SK-N-SH (cell line): ENCODE results near the gene EVC2. TPM values are rescaled to one million over a fixed set of nuclear protein-coding genes. Genes with fewer than 3 reads are reported as not detected.
"Not testable (repeated sequence)": the region's sequence is repeated elsewhere in the genome, so short reads cannot be mapped to it uniquely, and the experiment has no call there.

ENCODE experiments used
- CTCF ChIA-PET: fragments of 300-600, 350-600 bp; formaldehyde crosslinking; extraction: SDS; loops from one replicate; lab custom pipeline; 2021; lab: Yijun Ruan, JAX
- POLR2A ChIA-PET: fragments of 350-600 bp; sonication (Branson Sonifier 250); formaldehyde crosslinking; extraction: SDS; loops from one replicate; lab custom pipeline; 2020; ENCODE audit warnings: antibody characterized with exemption, inconsistent platforms; lab: Yijun Ruan, JAX
- DNase-seq: peaks from one replicate; pipeline ENCODE4 v3.0.0; 2012
- H2AFZ ChIP-seq: fragments of 200-600 bp; sonication (generic); 2 replicates; pipeline ENCODE4 v1.8.1; 2016; ENCODE audit warnings: antibody characterized with exemption, mild to moderate bottlenecking, low read depth
- H3F3A ChIP-seq: fragments of 200-600 bp; sonication (generic); replicated peaks from 2 replicates; pipeline ENCODE3; 2016; ENCODE audit warnings: antibody characterized with exemption, mild to moderate bottlenecking; ENCODE audit not compliant: insufficient read depth
- H3K27ac ChIP-seq, 2 experiments: fragments of 200-500 bp in 1 of 2; fragments of 200-600 bp in 1 of 2; sonication (Bioruptor generic) in 1 of 2; sonication (generic), shearing (Covaris generic) in 1 of 2; 2 replicates each; pipeline versions ENCODE4 v1.5.1 to v1.6.1; 2014 to 2016; ENCODE audit warnings: low read depth in 2 of 2, inconsistent platforms in 1 of 2, low read length in 1 of 2, mild to moderate bottlenecking in 1 of 2, mixed read lengths in 1 of 2
- H3K27me3 ChIP-seq: fragments of 200-600 bp; sonication (generic), shearing (Covaris generic); 2 replicates; pipeline ENCODE4 v1.6.1; 2016; ENCODE audit warnings: mixed run types; ENCODE audit not compliant: insufficient read depth
- H3K36me3 ChIP-seq, 2 experiments: fragments of 200-500 bp in 1 of 2; fragments of 200-600 bp in 1 of 2; sonication (Bioruptor generic) in 1 of 2; sonication (generic) in 1 of 2; replicated peaks in 1 of 2; 2 replicates each; pipeline versions ENCODE3 to v1.5.1; 2014 to 2016; ENCODE audit warnings: low read length in 1 of 2, mild to moderate bottlenecking in 1 of 2; ENCODE audit not compliant: insufficient read depth in 2 of 2, control insufficient read depth in 1 of 2
- H3K4me1 ChIP-seq, 2 experiments: fragments of 200-500 bp in 1 of 2; fragments of 200-600 bp in 1 of 2; sonication (Bioruptor generic) in 1 of 2; sonication (generic), shearing (Covaris generic) in 1 of 2; 2 replicates each; pipeline versions ENCODE4 v1.5.1 to v1.6.1; 2014 to 2016; ENCODE audit warnings: low read depth in 1 of 2, low read length in 1 of 2, mixed run types in 1 of 2; ENCODE audit not compliant: insufficient read depth in 2 of 2, control insufficient read depth in 1 of 2
- H3K4me2 ChIP-seq: fragments of 200-600 bp; sonication (generic), shearing (Covaris generic); 2 replicates; pipeline ENCODE4 v1.6.1; 2017; ENCODE audit warnings: mixed run types
- H3K4me3 ChIP-seq, 2 experiments: fragments of 200-500 bp in 1 of 2; fragments of 200-600 bp in 1 of 2; sonication (Bioruptor generic) in 1 of 2; sonication (generic), shearing (Covaris generic) in 1 of 2; 2 replicates each; pipeline versions ENCODE4 v1.5.1 to v1.8.1; 2014 to 2016; ENCODE audit warnings: low read depth in 2 of 2, inconsistent platforms in 1 of 2, low read length in 1 of 2, mild to moderate bottlenecking in 1 of 2, mixed read lengths in 1 of 2, moderate library complexity in 1 of 2
- H3K79me2 ChIP-seq: fragments of 200-600 bp; sonication (generic); 2 replicates; pipeline ENCODE4 v1.8.1; 2017; ENCODE audit warnings: mild to moderate bottlenecking; ENCODE audit not compliant: insufficient read depth
- H3K9ac ChIP-seq: fragments of 200-600 bp; sonication (generic); 2 replicates; pipeline ENCODE4 v1.6.1; 2017; ENCODE audit warnings: mixed run types
- H3K9me2 ChIP-seq: fragments of 200-600 bp; sonication (generic); 2 replicates; pipeline ENCODE4 v1.6.1; 2017; ENCODE audit warnings: mixed run types
- H3K9me3 ChIP-seq: fragments of 200-600 bp; sonication (generic); 2 replicates; pipeline ENCODE4 v1.6.1; 2017; ENCODE audit warnings: mixed run types, mild to moderate bottlenecking, moderate library complexity
- H4K20me1 ChIP-seq: fragments of 200-600 bp; sonication (generic); 2 replicates; pipeline ENCODE4 v1.6.1; 2017; ENCODE audit warnings: mild to moderate bottlenecking, mixed run types; ENCODE audit not compliant: insufficient read depth
- ELF1 ChIP-seq: IDR thresholded peaks from 2 replicates; pipeline ENCODE4 v1.4.0; 2012
- EZH2phosphoT487 ChIP-seq: fragments of 200-600 bp; sonication (generic); IDR thresholded peaks from 2 replicates; pipeline ENCODE4 v1.6.1; 2017; ENCODE audit warnings: low read depth, mixed run types, mild to moderate bottlenecking, antibody characterized with exemption, moderate library complexity, borderline replicate concordance
- FOSL2 ChIP-seq: IDR thresholded peaks from 2 replicates; pipeline ENCODE4 v1.4.0; 2012; ENCODE audit warnings: low read depth, mild to moderate bottlenecking, moderate library complexity, borderline replicate concordance
- FOXJ3 ChIP-seq: sonication (generic); formaldehyde crosslinking; IDR thresholded peaks from 2 replicates; pipeline ENCODE4 v1.5.1; 2020; ENCODE audit warnings: mild to moderate bottlenecking, missing genetic modification reagents
- FOXM1 ChIP-seq: IDR thresholded peaks from 2 replicates; pipeline ENCODE4 v1.4.0; 2012; ENCODE audit warnings: low read depth, mild to moderate bottlenecking
- GABPA ChIP-seq: IDR thresholded peaks from 2 replicates; pipeline ENCODE4 v1.4.0; 2012; ENCODE audit warnings: low read depth, mild to moderate bottlenecking
- GATA2 ChIP-seq: sonication (generic); formaldehyde crosslinking; IDR thresholded peaks from 2 replicates; pipeline ENCODE4 v1.5.0; 2020; ENCODE audit warnings: mild to moderate bottlenecking, missing genetic modification reagents
- JUND ChIP-seq: IDR thresholded peaks from 2 replicates; pipeline ENCODE4 v1.4.0; 2012
- MAX ChIP-seq: IDR thresholded peaks from 2 replicates; pipeline ENCODE4 v1.4.0; 2012; ENCODE audit warnings: low read depth
- MXI1 ChIP-seq: IDR thresholded peaks from 2 replicates; pipeline ENCODE4 v1.6.1; 2012; ENCODE audit warnings: mild to moderate bottlenecking, low read depth, low read length, improper control_type of control experiment
- NFIC ChIP-seq: IDR thresholded peaks from 2 replicates; pipeline ENCODE4 v1.4.0; 2012; ENCODE audit warnings: borderline replicate concordance
- NRF1 ChIP-seq: IDR thresholded peaks from 2 replicates; pipeline ENCODE4 v1.6.1; 2012; ENCODE audit warnings: low read depth, mild to moderate bottlenecking, low read length
- POLR2AphosphoS5 ChIP-seq: IDR thresholded peaks from 2 replicates; pipeline ENCODE4 v1.6.1; 2012; ENCODE audit warnings: low read depth, low read length
- RCOR1 ChIP-seq: fragments of 150-350 bp; IDR thresholded peaks from 2 replicates; pipeline ENCODE4 v1.6.1; 2017; ENCODE audit warnings: antibody characterized with exemption, low read length
- REST ChIP-seq: IDR thresholded peaks from 2 replicates; pipeline ENCODE4 v1.6.1; 2012; ENCODE audit warnings: mild to moderate bottlenecking, low read depth, low read length, moderate library complexity
- RFX5 ChIP-seq: IDR thresholded peaks from 2 replicates; pipeline ENCODE4 v1.6.1; 2012; ENCODE audit warnings: mild to moderate bottlenecking, improper control_type of control experiment, low read length
- SIN3A ChIP-seq: IDR thresholded peaks from 2 replicates; pipeline ENCODE4 v1.6.1; 2012; ENCODE audit warnings: low read depth, mild to moderate bottlenecking, low read length, moderate library complexity, borderline replicate concordance
- SMC3 ChIP-seq: IDR thresholded peaks from 2 replicates; pipeline ENCODE4 v1.6.1; 2012; ENCODE audit warnings: low read depth, low read length, improper control_type of control experiment
- TAF1 ChIP-seq: IDR thresholded peaks from 2 replicates; pipeline ENCODE4 v1.6.1; 2012; ENCODE audit warnings: low read depth, mild to moderate bottlenecking, low read length, moderate library complexity, borderline replicate concordance
- TEAD4 ChIP-seq: IDR thresholded peaks from 2 replicates; pipeline ENCODE4 v1.4.0; 2012; ENCODE audit warnings: mild to moderate bottlenecking, borderline replicate concordance; ENCODE audit not compliant: insufficient read depth
- WGBS: methylation state at CpG from one replicate; pipeline ENCODE4 v1.1.6; 2017; ENCODE audit warnings: low lambda C conversion rate; 5-methylcytosine and 5-hydroxymethylcytosine counted together
- polyA plus RNA-seq, 3 experiments: library from polyadenylated mRNA; depleted of rRNA; stranded (reverse); fragments of >200 nt; gene quantifications; 2 replicates each; pipeline ENCODE4 v1.2.3, GENCODE V29; 2012

Gene EVC2
- polyA plus RNA-seq, 1 of the 3 experiments (the other 2 are of a cell fraction) = not detected

GRCh38 chr4:5730436-5730835 lies 22.1 kb upstream of the EVC2 start:
- 96% methylated on average over 6 of the region's 10 CpGs for WGBS
- ChIA-PET POLR2A (no interaction called here), CTCF (no interaction called here)
- Histone ChIP-seq H3F3A (no peaks in the 10 kb centered on the region), H3K36me3 (peaks cover 15 to 38% of the 10 kb centered on the region in 2 experiments), H4K20me1 (no peaks in the 10 kb centered on the region), H3K9ac (no peak overlapping the region), H3K4me1 (no peaks in the 10 kb centered on the region), H3K4me2 (no peak overlapping the region), H3K27me3 (no peaks in the 10 kb centered on the region), H3K27ac (no peak overlapping the region), H3K9me2 (no peaks in the 10 kb centered on the region), H3K9me3 (no peaks in the 10 kb centered on the region), H2AFZ (no peak overlapping the region), H3K4me3 (no peak overlapping the region), H3K79me2 (no peaks in the 10 kb centered on the region; the same call in 1 of the 2 replicates)
- TF ChIP-seq FOXJ3 = no peak
- TF ChIP-seq NRF1 = no peak
- no peak for TF ChIP-seq FOXM1
- no peak for TF ChIP-seq RFX5
- no peak for TF ChIP-seq MAX
- TF ChIP-seq POLR2AphosphoS5 = no peak
- TF ChIP-seq SIN3A = no peak
- TF ChIP-seq SMC3 = no peak
- TF ChIP-seq REST = no peak
- no peak for TF ChIP-seq RCOR1
- TF ChIP-seq NFIC = no peak
- no peak for TF ChIP-seq MXI1
- no peak for TF ChIP-seq GATA2 (CRISPR knock-in tag)
- TF ChIP-seq FOSL2 = no peak
- TF ChIP-seq EZH2phosphoT487 = no peak
- no peak for TF ChIP-seq ELF1
- no peak for TF ChIP-seq TEAD4
- TF ChIP-seq GABPA = no peak
- no peak for TF ChIP-seq TAF1
- no peak for TF ChIP-seq JUND
- DNase-seq = no peak

GRCh38 chr4:5728412-5728811 lies 20.1 kb upstream of the EVC2 start:
- H3K9me3 ChIP-seq, CTCF ChIA-PET, H3K4me3 ChIP-seq, H3K9ac ChIP-seq, H3K4me1 ChIP-seq, POLR2A ChIA-PET, H3K27me3 ChIP-seq, H3K9me2 ChIP-seq, H3K27ac ChIP-seq, H3F3A ChIP-seq, H3K4me2 ChIP-seq, H4K20me1 ChIP-seq, DNase-seq, H3K79me2 ChIP-seq, H2AFZ ChIP-seq: not testable (repeated sequence)
- peaks cover 21 to 27% of the 10 kb centered on the region in 2 experiments for H3K36me3 ChIP-seq
- WGBS = 81% methylated on average over 2 of the region's 2 CpGs
